GM18858 (cell line): Measurements from ENCODE around the gene ATP5F1B.

Experiments
- ATAC-seq: cut with Tn5 transposase; IDR thresholded peaks from one replicate; pipeline ENCODE4 v1.9.1; 2021; ENCODE audit not compliant: unreplicated experiment

The ATP5F1B gene

DNA sequence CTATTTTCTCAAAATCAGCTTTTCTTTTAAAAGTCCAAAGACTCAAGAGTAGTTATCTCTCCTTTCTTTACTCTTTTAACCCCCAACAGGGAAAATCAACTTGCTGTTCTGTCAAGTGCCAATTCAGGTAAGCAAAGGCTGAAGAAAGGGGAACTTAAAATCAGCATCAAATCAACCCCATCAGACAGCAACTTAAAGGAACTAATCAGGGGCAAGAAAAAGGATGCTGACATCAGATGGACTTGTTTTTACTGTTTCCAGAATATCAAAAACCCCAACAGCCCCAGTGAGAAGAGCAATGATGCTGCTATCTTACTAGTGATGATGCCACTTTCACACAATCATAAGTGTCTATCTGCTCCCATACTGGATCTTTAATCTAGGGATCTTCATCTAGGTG, 19.1 kb downstream of the ATP5F1B start:
- ATAC-seq = no peak

DNA sequence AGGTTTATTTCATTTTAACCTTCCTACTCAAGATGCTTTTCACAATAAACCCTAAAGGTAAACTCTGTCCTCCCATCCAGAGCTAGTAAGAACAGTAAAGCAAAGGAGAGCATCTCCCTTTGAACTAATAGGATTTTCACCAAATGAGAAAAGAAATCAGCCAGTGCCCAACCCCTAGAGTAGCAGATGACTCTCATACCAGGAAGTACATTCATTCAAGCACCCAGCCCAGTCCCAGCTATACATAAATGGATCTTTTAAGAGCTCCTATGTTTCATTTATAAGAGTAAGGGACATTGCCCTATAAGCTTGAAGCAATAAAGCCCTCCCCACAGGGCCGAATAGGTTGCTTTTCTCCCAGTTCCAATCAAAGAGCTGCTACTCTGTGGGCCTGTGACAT, 23.2 kb downstream of the ATP5F1B start:
- ATAC-seq = no peak

DNA sequence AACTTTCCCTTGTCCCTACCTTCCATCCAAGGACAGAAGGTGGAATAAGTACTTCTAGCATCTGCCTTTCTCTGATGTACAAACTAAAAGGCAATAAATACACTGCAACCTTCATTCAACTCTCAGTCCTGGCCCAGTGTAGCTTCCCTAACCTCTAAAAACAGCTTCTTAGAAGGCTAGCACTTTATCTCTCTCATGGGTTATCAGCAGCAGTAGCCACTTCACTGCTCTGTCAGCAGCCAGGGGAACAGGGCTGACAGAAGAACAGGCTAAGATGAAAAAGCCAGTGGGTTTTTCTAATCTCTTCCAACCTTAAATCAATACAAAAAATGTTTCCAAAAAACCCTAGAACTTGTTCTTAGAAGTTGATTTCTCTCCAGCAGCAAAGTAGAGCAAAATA, 28.9 kb downstream of the ATP5F1B start:
- no peak for ATAC-seq

DNA sequence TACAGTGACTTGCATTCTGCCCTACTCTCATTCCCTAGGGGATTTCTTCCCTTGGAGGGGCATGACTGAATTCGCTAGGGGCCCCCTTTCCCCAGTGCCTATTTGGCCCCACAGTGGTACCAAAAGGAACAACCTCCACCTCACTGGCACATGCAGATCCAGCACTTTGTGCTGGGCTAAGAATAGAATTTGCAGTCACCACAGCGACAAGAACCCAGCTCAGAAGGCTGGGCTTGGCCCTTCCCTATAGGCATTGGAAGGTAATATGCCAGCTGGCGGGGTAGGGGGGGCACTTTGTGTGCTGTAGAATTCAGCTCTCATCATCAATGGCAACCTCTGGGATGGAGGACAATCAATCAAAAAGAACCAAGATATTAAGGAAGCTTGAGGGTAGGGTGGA, 29.5 kb downstream of the ATP5F1B start:
- ATAC-seq = no peak

DNA sequence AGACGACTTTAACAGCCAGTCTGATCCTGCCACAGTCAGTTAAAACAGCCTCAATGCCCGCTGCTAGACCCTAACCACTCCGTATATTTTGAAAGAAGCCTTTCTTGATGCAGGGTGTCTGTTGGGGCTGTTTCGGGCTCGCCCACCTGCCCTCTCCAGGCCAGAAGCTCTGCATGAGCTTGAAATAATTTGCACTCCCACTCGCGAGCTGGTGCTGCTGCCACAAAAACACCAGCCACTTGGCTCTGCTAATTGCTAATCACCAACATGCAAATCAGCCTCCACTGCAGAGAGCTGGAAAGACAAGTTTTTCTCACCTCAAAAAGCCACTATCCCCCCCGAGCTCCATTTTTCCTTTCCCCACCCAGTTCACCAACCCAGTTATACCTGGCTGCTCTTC, 31.2 kb downstream of the ATP5F1B start:
- no peak for ATAC-seq

DNA sequence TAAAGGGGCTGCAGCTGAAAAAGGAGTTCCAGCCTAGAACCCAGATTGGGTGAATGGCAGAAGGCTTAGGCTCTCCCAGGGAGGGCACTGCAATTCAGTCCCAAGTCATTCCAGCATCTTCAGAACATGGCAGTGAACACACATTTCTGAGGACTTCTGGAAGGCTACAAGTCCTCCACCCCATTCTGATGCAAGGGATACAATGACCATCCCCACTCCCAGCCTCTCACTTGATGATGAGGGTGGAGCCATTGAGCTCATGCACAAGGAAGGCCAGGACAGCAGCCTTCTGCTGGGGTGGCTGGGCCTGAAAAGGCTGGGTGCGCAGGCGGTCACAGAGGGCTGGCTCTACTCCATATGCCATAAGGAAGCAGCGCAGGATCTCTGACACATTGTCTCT, 41.4 kb downstream of the ATP5F1B start:
- ATAC-seq = no peak

DNA sequence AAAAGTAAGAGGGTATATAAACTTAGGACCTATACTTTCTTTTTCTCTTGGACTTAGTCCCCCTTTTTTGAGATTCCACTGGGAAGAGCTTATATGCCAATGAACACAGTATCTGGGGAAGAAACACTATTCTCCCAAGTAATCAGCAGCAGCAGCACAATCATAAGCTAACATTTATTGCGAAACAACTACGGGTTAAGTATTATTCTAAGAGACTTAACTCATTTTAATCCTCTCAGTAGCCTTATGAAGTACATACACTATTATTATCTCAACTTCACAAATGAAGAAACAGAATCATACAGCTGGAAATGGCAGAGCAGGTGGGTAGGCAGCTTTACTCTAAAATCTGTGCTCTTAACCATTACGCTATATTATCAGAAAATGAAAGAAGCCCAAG, 43.5 kb downstream of the ATP5F1B start:
- ATAC-seq = no peak

DNA sequence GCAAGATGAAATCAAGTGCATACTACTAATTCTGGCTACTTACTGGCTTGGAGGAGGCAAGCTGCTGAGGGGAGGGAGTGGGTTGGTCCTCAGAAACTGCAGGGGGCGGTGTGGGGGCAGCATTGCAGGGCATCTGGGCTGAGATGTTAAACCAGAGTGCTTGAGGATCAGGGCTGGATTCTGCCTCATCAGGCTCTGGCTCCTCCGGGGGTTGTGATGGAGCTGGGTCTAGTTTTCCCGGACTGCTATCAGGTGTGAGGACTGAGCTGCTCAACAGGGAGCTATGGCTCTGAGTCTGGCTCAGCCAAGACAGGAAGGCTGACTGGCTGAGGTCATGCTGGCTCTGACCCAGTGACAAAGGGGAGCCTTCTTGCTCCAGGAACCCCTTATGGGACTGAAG, 44.3 kb downstream of the ATP5F1B start:
- no peak for ATAC-seq

DNA sequence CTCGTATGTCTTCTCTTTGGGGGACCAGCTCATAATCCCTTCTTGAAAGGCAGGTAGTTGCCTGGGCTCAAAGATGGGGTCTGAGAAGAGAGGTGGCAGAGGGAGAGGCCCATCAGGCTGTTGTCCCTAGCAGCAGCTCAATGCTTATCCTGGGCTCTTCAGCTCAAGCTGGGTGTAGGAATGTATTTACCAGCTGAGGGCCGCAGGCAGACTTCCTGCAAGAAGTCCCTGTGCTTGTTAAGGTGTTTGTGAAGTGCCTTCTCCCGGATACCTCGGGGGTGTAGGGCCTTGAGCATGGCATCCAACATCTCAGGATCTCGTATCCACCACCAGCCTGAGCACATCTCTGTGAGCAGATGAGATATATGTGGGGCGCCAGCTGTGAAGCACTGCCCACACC, 45.0 kb downstream of the ATP5F1B start:
- no peak for ATAC-seq

DNA sequence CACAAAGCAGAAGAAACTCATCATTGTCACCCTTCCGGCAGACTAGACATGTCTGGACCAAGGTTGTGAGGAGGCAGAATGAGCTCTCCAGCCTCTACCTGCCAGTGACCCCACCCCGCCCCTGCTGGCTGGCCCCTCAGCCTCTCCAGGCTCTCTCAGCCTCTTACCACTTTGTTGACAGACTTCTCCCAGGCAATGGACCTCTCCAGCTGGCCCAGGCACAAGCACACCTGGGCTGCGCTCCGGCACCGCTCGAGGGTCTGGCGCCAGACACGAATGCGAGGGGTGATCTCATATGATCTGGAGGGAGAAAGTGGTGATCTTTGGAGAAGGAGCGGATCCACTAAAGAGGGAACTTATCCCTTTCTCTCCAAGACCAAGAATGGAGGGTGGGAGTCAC, 46.0 kb downstream of the ATP5F1B start:
- ATAC-seq = no peak

DNA sequence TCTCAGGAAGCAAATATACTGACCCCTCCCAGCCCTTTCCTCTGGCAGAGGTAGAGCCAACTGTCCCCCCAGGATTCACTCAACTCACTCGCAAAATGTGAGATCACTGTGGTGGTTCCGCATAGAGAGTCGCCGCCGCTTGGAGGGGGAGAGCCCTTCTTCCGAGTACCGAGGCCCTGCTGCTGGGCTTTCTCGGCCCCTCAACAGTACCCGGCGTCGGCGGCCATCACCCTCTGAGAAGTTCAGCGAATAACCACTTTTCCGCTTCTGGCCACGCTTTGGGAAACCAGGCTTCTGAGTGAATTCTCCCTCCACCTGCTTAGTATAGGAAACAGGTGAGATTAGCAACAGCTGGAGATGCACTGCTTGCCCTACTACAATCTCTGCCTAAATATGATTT, 46.7 kb downstream of the ATP5F1B start:
- no peak for ATAC-seq

DNA sequence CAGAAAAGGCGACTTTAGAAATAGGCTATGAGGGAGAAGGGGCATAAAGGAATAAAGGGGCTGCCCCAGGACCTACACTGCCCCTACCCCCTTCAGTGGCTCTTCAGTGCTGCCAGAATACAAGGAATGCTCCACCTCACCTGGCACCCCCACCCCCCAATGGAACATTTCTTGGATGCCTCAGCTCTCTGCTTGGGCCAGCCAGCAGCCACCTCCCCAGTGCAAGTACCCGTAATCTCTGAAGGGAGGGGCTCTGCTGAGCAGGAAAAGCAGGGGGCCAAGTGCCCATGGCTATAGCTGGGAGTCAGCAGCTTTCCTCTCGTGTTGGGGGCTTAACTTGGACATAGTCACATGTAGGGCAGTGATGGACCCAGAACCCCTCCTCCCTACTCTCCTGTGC, 49.0 kb downstream of the ATP5F1B start:
- no peak for ATAC-seq

DNA sequence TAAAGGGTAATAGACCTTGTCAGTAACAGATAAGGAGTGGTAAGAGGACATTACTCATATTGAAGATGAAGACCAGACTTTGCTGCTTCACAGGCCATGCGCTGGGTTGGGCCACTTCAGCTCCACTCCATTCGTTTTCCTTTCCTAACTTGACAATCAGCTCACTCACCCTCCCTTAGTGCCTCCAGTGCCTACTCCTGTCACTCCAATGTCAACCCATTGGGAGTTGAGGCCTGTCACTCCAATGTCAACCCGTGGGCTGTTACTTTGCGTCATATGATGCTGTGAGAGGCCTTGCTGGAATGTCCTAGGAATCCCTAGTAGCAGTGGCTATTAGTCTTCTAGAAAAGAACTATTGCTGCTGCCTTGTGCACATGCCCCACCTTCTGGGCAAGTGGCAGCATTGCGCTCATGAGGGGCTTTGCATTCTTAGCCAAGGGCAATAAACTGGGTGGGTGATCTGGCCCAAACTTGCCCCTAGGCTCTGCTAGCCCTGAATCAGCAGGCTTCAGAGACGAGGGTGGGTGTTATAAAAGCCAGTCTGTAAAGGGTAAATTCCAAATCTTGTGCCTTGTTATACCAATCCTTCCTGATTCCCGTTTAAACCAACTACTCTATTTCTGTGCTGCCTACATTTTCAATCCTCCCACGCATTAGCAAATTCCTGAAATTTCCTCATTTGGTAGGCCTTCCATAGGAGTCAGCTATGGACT, 51.7 kb downstream of the ATP5F1B start:
- no peak for ATAC-seq

DNA sequence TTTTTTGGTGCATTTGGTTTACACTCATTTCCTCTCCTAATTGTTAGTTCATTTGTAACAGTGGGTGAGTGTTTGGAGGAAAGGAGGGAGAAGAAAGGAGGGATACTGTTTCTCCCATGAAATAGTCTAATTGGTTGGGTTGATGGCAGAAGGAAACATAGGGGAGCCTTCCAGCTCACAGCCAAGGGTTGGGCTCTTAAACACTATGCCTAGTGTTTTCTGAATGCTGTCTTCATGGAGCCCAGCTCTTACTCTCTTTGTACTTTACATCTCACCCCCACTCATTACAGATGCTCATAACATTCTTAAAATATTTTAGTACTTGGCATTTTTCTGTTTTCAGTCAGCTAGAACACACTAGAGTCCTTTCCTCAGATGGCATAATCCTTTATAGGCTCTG, 53.8 kb downstream of the ATP5F1B start:
- ATAC-seq = no peak

DNA sequence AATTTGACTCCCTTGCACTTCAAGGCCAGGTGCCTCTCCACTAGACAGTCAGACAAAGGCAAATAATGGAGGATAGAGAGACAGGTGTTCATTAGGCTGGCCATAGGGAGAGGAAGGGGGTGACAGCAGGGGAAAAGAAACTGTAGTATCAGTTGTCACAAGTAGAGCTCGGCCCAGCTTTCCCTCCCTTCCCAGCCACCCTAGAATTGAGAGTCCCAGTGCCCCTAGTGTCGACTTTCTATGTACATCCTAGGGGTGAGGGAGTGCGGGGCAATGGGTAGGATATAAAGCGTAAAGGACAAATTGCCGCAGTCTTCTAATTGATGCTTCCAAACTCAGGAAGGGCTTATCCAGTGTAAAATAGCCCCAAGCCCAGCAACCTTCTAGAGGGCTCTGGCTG, 54.7 kb downstream of the ATP5F1B start:
- no peak for ATAC-seq

DNA sequence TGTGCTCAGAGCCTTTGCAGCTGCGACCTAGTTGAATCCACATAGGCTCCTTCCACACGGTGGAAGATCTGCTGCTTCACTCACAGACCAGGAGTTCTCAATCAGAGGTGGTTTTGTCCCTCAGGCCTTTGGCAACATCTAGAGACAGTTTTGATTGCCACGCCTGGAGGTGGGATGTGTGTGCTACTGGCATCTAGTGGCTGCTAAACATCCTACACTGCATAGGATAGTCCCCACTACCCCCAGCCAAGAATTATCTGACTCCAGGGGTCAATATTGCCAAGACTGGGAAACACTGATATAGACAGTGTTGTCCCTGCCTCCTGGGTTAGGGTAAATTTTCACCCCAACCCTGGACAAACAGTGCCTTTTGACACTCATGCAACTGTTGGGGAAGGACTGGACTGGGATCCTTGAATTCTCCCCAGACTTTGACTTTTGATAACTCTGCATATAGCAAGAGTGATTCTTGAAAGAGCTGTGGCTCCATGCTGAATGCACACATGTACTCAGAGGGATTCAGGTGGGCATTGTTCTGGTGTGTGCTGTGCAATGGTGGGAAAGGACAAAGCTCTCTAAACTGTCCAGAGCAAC, 55.5 kb downstream of the ATP5F1B start:
- ATAC-seq = no peak

DNA sequence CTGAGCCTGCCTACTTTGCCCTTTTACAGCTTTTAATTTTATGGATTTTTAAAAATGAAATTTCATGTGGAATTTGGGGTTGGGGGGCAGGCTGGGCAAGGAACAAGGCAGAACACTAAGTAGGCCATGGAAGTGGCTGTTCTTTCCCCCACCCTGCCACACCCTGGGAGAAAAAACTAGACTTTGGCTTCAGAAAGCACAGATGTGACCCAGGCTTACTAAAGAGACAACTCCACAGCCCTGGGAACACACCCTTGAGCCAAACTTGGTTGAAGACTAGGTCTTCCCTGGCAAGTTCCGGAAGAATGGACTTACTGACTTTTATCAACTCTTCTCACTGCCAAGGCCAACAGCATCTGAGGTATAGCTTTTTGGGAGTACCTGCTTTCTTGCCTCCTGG, 56.0 kb downstream of the ATP5F1B start:
- ATAC-seq = no peak
